Left lung (tissue), 10 donors: ENCODE data around the gene EIF2A. TPM values are rescaled to one million over a fixed set of nuclear protein-coding genes. Genes with fewer than 3 reads are reported as not detected.

Experiments used
- ATAC-seq: fragments of 200-7000 bp; cut with Tn5 transposase; one replicate; pipeline ENCODE4 v1.9.1; 2020; ENCODE audit warnings: moderate library complexity
- DNase-seq, 4 donors: peaks; one replicate each; pipeline ENCODE4 v3.0.0-alpha.2; 2013 to 2020
- H3K27ac ChIP-seq, 2 donors: fragments of 200-600 bp; sonication (generic) in 1 of 2; one replicate each; pipeline versions ENCODE4 v1.5.0 to v1.8.0; 2020 to 2021
- H3K27me3 ChIP-seq, 2 donors: fragments of 200-600 bp; sonication (generic) in 1 of 2; one replicate each; pipeline versions ENCODE4 v1.5.0 to v1.8.0; 2020 to 2021
- H3K36me3 ChIP-seq, 2 donors: fragments of 200-600 bp; sonication (generic) in 1 of 2; one replicate each; pipeline versions ENCODE4 v1.5.0 to v1.8.0; 2020 to 2021
- H3K4me1 ChIP-seq, 2 donors: fragments of 200-600 bp; one replicate each; pipeline ENCODE4 v1.8.0; 2021
- H3K4me3 ChIP-seq, 2 donors: fragments of 200-600 bp; sonication (generic) in 1 of 2; one replicate each; pipeline versions ENCODE4 v1.5.0 to v1.8.0; 2020 to 2021; ENCODE audit warnings: mild to moderate bottlenecking in 1 of 2
- H3K9me3 ChIP-seq, 2 donors: fragments of 200-600 bp; sonication (generic) in 1 of 2; one replicate each; pipeline versions ENCODE4 v1.5.0 to v1.8.0; 2020 to 2021
- CTCF ChIP-seq, 2 donors: fragments of 200-600 bp; sonication (generic) in 1 of 2; IDR thresholded peaks; one replicate each; pipeline versions ENCODE4 v1.5.0 to v1.8.0; 2021; ENCODE audit warnings: antibody characterized with exemption in 2 of 2
- intact Hi-C, 2 donors: fragments of 100-400 bp; cut with DNase I; formaldehyde crosslinking; loops; one replicate each; pipeline versions ENCODE4 v1.11.2 to v1.14.2; 2022
- polyA plus RNA-seq, 6 donors: library from polyadenylated mRNA; unstranded; fragments of 120-200 nt; gene quantifications; one replicate each; pipeline ENCODE4 v1.2.1, GENCODE V29; 2013; ENCODE audit not compliant: insufficient read length in 6 of 6
- total RNA-seq, 2 donors: library from RNA; stranded (reverse); fragmentation: NEBNext Ultra II Directional; extraction: Animal tissue kit (Norgen Biotek cat#: 25700); gene quantifications; one replicate each; pipeline ENCODE4 v1.2.1, GENCODE V29; 2021
- donor health status: DM: no; HTN: yes; CAD: no.
- donor health status: DM: no; HTN: no; CAD: no.

EIF2A gene
- total and polyA plus RNA-seq, 8 donors = 63.2 to 200 (median 181) TPM

GRCh38 chr3:150504483-150504882 is 42.1 kb upstream of the EIF2A start:
- TF ChIP-seq CTCF (IDR thresholded peaks at IDR 0.05) = no peak
- no peak overlapping the region for H3K4me3 ChIP-seq
- H3K4me1 ChIP-seq = no peaks in the 10 kb centered on the region
- intact Hi-C loops = no loop called here
- ATAC-seq = no peak
- H3K27ac ChIP-seq = no peak overlapping the region
- no peaks in the 10 kb centered on the region for H3K36me3 ChIP-seq
- H3K27me3 ChIP-seq = no peaks in the 10 kb centered on the region
- DNase-seq = no peak
- H3K9me3 ChIP-seq = peaks cover 0 to 10% of the 10 kb centered on the region in 2 donors

DNA sequence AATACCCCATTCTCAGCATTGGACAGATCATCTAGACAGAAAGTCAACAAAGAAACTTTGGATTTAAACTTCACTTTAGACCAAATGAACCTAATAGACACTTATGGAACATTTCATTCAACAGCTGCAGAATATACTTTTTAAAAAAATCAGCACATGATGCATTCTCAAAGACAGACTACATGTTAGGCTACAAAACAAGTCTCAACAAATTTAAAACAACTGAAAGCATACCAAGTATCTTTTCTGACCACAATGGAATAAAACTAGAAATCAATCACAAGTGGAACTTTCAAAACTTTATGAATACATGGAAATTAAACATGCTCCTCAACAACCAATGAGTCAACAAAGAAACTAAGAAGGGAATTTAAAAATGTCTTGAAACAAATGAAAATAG is 38.2 kb upstream of the EIF2A start:
- DNase-seq (no peak), ATAC-seq (no peak)
- intact Hi-C loops = no loop called here
- Histone ChIP-seq H3K9me3 (no peaks in the 10 kb centered on the region), H3K27ac (no peak overlapping the region), H3K4me3 (no peak overlapping the region), H3K4me1 (no peaks in the 10 kb centered on the region), H3K27me3 (no peaks in the 10 kb centered on the region), H3K36me3 (no peaks in the 10 kb centered on the region)
- no peak for TF ChIP-seq CTCF (IDR thresholded peaks at IDR 0.05)

DNA sequence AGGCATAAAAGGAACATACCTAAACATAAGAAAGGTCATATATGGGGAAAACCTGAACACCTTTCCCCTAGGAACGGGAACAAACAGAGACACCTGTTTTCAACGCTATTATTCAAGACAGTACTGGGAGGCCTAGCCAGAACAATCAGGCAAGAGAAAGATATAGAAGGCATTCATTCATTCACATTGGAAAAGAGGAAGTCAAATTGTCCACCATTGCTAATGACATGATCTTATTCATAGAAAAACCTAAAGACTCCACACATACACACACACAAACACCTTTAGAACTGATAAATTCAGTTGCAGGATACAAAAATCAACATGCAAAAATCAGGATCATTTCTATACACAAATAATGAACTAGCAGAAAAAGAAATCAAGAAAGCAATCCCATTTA is 36.8 kb upstream of the EIF2A start:
- no peaks in the 10 kb centered on the region for H3K9me3 ChIP-seq
- no peaks in the 10 kb centered on the region for H3K27me3 ChIP-seq
- H3K4me1 ChIP-seq = no peaks in the 10 kb centered on the region
- no peak overlapping the region for H3K27ac ChIP-seq
- no peaks in the 10 kb centered on the region for H3K36me3 ChIP-seq
- intact Hi-C loops = no loop called here
- DNase-seq (no peak), ATAC-seq (no peak)
- TF ChIP-seq CTCF (IDR thresholded peaks at IDR 0.05) = no peak
- no peak overlapping the region for H3K4me3 ChIP-seq

GRCh38 chr3:150511122-150511821 is 35.3 kb upstream of the EIF2A start:
- intact Hi-C loops = no loop called here
- no peak for TF ChIP-seq CTCF (IDR thresholded peaks at IDR 0.05)
- Histone ChIP-seq H3K9me3 (no peaks in the 10 kb centered on the region), H3K27me3 (no peaks in the 10 kb centered on the region), H3K27ac (no peak overlapping the region), H3K4me1 (no peaks in the 10 kb centered on the region), H3K36me3 (no peaks in the 10 kb centered on the region), H3K4me3 (no peak overlapping the region)
- no peak for ATAC-seq
- no peak for DNase-seq

DNA sequence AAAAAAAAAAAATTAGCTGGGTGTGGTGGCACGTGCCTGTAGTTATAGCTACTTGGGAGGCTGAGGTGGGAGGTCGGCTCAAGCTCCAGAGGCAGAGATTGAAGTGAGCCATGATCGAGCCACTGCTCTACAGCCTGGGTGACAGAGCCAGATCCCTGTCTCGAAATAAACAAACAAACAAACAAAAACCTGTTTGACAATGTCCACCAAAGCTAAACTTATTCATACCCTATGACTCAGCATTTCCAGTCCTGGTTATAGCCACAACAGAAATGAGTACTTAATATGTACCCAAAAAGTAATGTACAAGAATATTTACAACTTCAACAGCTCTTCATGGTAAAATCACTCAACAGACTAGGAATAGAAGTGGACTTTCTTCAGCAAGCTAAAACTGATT is 31.4 kb upstream of the EIF2A start:
- H3K9me3 ChIP-seq = no peaks in the 10 kb centered on the region
- intact Hi-C loops = no loop called here
- H3K4me3 ChIP-seq = no peak overlapping the region
- H3K27me3 ChIP-seq = no peaks in the 10 kb centered on the region
- H3K4me1 ChIP-seq = no peaks in the 10 kb centered on the region
- TF ChIP-seq CTCF (IDR thresholded peaks at IDR 0.05) = no peak
- H3K36me3 ChIP-seq = no peaks in the 10 kb centered on the region
- H3K27ac ChIP-seq = no peak overlapping the region
- no peak for ATAC-seq
- no peak for DNase-seq
